Uterus (tissue), 4 donors: ENCODE data around the gene DDX47. TPM values are rescaled to one million over a fixed set of nuclear protein-coding genes. Genes with fewer than 3 reads are reported as not detected.

Experiments
- DNase-seq, 2 donors: peaks; one replicate each; pipeline ENCODE4 v3.0.0-alpha.2; 2019 to 2020
- H3K27ac ChIP-seq, 2 donors: fragments of 200-600 bp; sonication (generic); 1 replicate in 1 of 2; 2 replicates in 1 of 2; pipeline ENCODE4 v1.5.1; 2016 to 2018
- H3K27me3 ChIP-seq, 2 donors: fragments of 200-600 bp; sonication (generic); one replicate each; pipeline ENCODE4 v1.5.1; 2018 to 2019; ENCODE audit warnings: control low read depth in 1 of 2
- H3K36me3 ChIP-seq, 2 donors: fragments of 200-600 bp; sonication (generic); one replicate each; pipeline ENCODE4 v1.5.1; 2019; ENCODE audit warnings: control low read depth in 1 of 2
- H3K4me1 ChIP-seq, 2 donors: fragments of 200-600 bp; sonication (generic); one replicate each; pipeline ENCODE4 v1.5.1; 2018 to 2019; ENCODE audit warnings: control low read depth in 1 of 2
- H3K4me3 ChIP-seq, 2 donors: fragments of 200-600 bp; sonication (generic); 1 replicate in 1 of 2; 2 replicates in 1 of 2; pipeline ENCODE4 v1.5.1; 2018 to 2019; ENCODE audit warnings: mild to moderate bottlenecking in 1 of 2
- H3K9me3 ChIP-seq, 2 donors: fragments of 200-600 bp; sonication (generic); one replicate each; pipeline ENCODE4 v1.5.1; 2019; ENCODE audit warnings: control low read depth in 1 of 2
- POLR2A ChIP-seq, 2 donors: fragments of 450-650 bp; IDR thresholded peaks; one replicate each; pipeline ENCODE4 v1.6.1; 2016; ENCODE audit warnings: antibody characterized with exemption in 2 of 2, mild to moderate bottlenecking in 1 of 2, moderate library complexity in 1 of 2
- intact Hi-C: fragments of 100-400 bp; cut with DNase I; formaldehyde crosslinking; loops from one replicate; pipeline ENCODE4 v1.15.1; 2023; ENCODE audit warnings: low total_unique reads
- microRNA counts, 2 donors: library from miRNA; unstranded; fragments of <30 nt; microRNA quantifications; one replicate each; lab custom pipeline; 2016 to 2017
- microRNA-seq: library from miRNA; unstranded; fragments of <30 nt; microRNA quantifications from one replicate; pipeline ENCODE4, GENCODE V29; 2016; ENCODE audit warnings: borderline microRNAs expressed, borderline replicate concordance
- small RNA-seq: library from RNA; depleted of rRNA; stranded (forward); fragments of <200 nt; gene quantifications from one replicate; pipeline ENCODE3, GENCODE V24; 2016
- total RNA-seq, 4 donors: library from RNA; depleted of rRNA in 3 of 4; stranded (reverse); fragments of >200 nt in 3 of 4; gene quantifications; one replicate each; pipeline versions ENCODE4 v1.1.0 to v1.2.4, GENCODE V29; 2014 to 2023
- TF ChIP-seq, protein P1 (sequence below), 4 experiments: fragments of 200-600 bp in 2 of 4; fragments of 450-650 bp in 2 of 4; sonication (generic) in 2 of 4; IDR thresholded peaks; one replicate each; pipeline ENCODE4 v1.5.1; 2016 to 2019; ENCODE audit warnings: antibody characterized with exemption in 4 of 4, mild to moderate bottlenecking in 2 of 4, moderate library complexity in 1 of 4
- donor health status: DM: yes; HTN: yes; CAD: no.

Gene DDX47
- total RNA-seq, 4 donors from 2014 or later, result 42.1 to 105 (median 57.2) TPM

DNA sequence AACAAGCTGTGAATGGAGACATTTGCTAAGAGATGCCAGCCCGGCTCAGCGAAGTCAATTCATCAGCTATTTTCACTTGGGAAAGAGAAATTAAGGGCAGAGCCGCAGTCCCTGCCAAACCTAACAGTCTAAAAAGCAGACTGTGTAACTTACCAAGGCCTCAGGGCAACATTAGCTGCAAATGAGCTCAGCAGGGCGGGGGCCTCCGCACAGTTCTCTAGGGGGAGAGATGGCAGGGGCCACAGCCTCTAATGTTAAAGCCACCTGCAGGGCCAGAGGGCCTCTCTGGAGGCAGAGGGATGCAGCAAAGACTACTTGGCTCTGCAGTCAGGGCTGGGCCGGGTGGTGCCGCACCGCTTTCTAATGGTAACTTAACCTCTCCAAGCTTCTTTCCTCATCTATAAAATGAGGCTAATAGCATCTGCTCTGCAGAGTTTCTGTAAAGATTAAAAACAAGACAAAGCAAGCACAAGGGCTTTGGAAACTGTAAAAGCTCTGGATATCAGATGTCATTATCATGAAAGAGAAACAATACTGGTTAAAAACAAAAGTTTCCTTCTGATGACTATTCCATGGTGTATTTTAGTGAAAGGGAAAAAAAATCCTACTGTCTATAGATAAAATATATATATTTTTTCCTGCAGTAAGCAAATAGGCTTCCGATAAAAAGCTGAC is 64.8 kb downstream of the DDX47 start:
- no peaks in the 10 kb centered on the region for H3K36me3 ChIP-seq
- no peak overlapping the region for H3K27ac ChIP-seq
- intact Hi-C loops, result no loop called here
- H3K9me3 ChIP-seq, result no peaks in the 10 kb centered on the region
- no peaks in the 10 kb centered on the region for H3K27me3 ChIP-seq
- no peak for TF ChIP-seq POLR2A (IDR thresholded peaks at IDR 0.05)
- TF ChIP-seq, protein P1, sequence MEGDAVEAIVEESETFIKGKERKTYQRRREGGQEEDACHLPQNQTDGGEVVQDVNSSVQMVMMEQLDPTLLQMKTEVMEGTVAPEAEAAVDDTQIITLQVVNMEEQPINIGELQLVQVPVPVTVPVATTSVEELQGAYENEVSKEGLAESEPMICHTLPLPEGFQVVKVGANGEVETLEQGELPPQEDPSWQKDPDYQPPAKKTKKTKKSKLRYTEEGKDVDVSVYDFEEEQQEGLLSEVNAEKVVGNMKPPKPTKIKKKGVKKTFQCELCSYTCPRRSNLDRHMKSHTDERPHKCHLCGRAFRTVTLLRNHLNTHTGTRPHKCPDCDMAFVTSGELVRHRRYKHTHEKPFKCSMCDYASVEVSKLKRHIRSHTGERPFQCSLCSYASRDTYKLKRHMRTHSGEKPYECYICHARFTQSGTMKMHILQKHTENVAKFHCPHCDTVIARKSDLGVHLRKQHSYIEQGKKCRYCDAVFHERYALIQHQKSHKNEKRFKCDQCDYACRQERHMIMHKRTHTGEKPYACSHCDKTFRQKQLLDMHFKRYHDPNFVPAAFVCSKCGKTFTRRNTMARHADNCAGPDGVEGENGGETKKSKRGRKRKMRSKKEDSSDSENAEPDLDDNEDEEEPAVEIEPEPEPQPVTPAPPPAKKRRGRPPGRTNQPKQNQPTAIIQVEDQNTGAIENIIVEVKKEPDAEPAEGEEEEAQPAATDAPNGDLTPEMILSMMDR (IDR thresholded peaks at IDR 0.05), result no peak
- no peak overlapping the region for H3K4me3 ChIP-seq
- no peaks in the 10 kb centered on the region for H3K4me1 ChIP-seq
- DNase-seq, result no peak

MicroRNAs within 50 kb of the gene (microRNA counts, 767-probe panel; counts per million panel counts)
- microRNA hsa-miR-613 (lab: Ali Mortazavi, UCI), result 0 counts per million in 2 donors

Small RNA genes within 50 kb of the gene (microRNA-seq; reads per million reads assigned to microRNA genes)
- gene MIR613, result not detected

Small RNA genes within 50 kb of the gene (small RNA-seq; reads per million reads assigned to genes)
- gene AC007215.1 (not detected), gene MIR613 (not detected)

Other genes with a start within 250 kb of the DDX47 start
- gene CREBL2, start 201.5 kb upstream of the DDX47 start, total RNA-seq, result 10 to 100 TPM; 18.7 to 33.4 (median 28.3) TPM
- gene GPR19, start 117.2 kb upstream of the DDX47 start, total RNA-seq, result under 1 TPM in 1 of 4 donors, not detected in 3; 0.83 TPM
- gene CDKN1B, start 96.0 kb upstream of the DDX47 start, total RNA-seq, result 100 to 1,000 TPM in 1 of 4 donors, 10 to 100 TPM in 3; 40.7 to 104 (median 86.0) TPM
- 10 to 100 TPM; 25.0 to 88.8 (median 57.9) TPM for gene APOLD1, start 27.7 kb upstream of the DDX47 start, total RNA-seq
- gene GPRC5A, start 78.2 kb downstream of the DDX47 start, total RNA-seq, result 10 to 100 TPM in 3 of 4 donors, 1 to 10 TPM in 1; 2.0 to 13.2 (median 12.4) TPM
- gene GPRC5D, start 138.8 kb downstream of the DDX47 start, total RNA-seq, result not detected
- gene HEBP1, start 186.9 kb downstream of the DDX47 start, total RNA-seq, result 10 to 100 TPM; 10.5 to 64.4 (median 40.9) TPM
- 1 to 10 TPM; 2.4 to 8.3 (median 4.6) TPM for gene FAM234B, start 231.0 kb downstream of the DDX47 start, total RNA-seq